D341Med (cell line): ENCODE measurements around the gene DDX46.
"Not testable (repeated sequence)": the region's sequence is repeated elsewhere in the genome, so short reads cannot be mapped to it uniquely, and the experiment has no call there.

Experiments
- DNase-seq: peaks from one replicate; pipeline ENCODE4 v3.0.0; 2012; ENCODE audit warnings: low spot score

Gene DDX46

DNA sequence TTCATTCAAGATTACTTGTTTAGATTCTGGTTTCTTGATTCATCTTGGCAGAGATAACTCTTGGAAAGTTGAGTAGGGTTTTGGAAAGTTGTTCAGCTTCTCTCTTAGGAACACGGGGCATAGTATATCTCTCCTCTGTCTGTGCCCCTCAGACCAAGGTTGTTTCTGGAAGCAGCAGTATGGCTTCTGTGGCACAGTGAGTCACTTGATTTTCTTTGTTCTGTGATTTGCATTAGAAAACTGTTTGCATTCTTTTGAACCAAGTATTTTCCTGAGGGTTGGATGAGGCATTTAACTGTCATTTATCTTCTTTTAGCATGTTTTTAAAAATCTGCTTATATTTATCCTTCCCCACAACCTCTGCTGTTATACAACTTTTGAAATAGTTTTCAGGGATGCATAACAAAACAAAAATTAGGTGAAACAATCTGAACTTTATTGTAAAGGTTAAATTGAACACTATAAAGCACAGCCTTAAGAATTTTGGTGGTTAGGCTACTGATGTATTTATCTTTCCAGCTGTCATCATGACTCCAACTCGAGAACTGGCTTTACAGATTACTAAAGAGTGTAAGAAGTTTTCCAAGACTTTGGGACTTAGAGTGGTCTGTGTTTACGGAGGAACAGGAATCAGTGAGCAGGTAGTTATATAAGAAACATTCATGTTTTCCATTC lies 26.5 kb downstream of the DDX46 start:
- no peak for DNase-seq

DNA sequence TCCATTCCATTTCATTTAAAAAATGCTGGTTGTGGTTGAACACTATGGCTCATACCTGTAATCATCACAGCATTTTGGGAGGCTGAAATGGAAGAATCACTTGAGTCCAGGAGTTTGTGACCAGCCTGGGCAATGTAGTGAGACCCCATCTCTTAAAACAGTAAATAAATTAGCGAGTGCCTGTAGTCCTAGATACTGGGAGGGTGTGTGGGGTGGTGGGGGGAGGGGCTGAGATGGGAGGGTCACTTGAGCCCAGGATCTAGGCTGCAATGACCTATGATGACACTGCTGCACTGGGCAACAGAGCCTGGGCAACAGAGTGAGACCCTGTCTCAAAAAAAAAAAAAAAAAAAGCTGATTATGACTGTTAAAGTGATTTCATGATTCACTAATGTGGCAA lies 29.1 kb downstream of the DDX46 start:
- no peak for DNase-seq

DNA sequence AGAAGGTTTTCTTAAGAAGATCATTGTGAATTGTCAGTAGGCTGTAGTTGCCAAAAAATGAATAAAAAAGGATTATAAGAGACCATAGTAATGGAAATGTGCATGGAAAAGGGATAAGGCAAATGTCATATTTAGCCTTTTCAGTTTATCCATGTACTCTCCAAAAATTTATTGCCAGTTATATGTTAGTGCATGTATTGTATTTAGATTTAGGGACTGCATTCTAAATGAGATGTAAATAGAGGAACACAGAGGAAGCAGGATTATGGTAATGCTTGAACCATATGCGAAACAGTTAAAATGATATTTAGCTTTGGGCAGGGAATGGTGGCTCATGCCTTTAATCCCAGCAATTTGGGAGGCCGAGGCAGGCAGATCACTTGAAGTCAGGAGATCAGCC lies 33.0 kb downstream of the DDX46 start:
- no peak for DNase-seq

DNA sequence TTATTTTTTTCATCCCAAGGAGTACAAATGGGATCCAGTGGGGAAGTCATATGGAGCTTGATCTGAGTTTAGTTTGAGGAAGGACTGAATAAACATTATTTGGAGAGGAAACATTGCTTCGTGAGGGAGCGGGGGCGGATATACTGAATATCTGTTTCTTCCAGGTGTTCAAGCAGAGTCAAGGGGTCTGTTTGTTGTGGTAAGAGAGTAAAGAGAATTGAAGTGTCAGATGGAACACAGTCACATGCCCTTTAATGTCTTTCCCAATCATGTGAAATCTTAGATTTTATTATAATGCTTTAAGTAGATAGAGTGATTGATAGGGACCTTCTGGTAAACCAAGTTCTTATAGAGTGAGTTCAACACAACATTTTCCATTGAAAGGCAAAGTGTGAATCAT lies 33.7 kb downstream of the DDX46 start:
- DNase-seq, result no peak

DNA sequence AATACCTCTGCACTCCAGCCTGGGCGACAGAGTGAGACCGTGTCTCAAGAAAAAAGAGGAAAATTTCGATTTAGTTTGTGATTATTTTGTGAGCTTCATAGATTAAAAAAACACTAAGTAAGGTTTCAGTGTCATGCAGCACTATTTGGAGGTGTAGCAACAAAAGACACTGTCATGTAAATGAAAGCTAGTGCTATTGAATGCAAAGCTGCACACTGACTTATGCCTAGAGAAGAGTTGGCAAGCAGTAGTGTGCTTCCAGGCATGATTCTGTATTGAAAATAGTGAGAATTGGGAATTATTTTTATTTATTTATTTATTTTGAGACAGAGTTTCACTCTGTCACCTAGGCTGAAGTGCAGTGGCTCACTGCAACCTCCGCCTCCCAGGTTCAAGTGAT lies 34.5 kb downstream of the DDX46 start:
- DNase-seq, result no peak

DNA sequence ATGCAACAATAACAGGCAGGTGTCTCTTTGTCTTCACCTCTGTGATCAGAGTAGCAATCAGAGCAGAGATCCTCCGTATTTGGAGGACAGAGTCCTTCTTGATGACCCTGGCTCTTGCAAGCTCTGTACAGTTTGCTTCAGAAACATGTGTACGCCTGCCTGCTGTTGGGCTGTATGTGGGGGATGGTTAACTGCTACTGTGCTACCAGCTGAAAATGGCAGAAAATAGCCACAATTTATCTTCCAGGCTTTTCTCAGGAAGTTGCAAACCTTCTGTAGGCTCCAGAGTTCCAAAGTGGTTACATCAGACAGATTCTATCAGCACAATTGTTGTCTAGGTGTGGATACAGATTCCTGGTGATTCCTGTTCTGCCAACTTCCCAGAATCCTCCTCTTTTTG lies 35.5 kb downstream of the DDX46 start:
- no peak for DNase-seq

DNA sequence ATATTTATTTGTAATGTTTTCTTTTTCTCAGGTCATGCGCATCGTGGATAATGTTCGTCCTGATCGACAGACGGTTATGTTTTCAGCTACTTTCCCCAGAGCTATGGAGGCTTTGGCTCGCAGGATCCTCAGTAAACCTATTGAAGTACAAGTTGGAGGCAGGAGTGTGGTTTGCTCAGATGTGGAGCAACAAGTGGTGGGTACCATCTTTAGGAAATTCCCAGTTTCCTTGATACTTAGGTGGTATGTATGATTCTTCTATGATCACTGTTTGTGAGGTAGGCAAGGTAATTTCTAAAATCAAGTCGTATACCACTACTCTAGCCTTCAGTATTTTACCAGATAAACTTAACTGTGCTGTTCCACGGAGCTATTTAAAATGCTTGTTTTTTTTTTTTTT lies 36.2 kb downstream of the DDX46 start:
- DNase-seq, result no peak

DNA sequence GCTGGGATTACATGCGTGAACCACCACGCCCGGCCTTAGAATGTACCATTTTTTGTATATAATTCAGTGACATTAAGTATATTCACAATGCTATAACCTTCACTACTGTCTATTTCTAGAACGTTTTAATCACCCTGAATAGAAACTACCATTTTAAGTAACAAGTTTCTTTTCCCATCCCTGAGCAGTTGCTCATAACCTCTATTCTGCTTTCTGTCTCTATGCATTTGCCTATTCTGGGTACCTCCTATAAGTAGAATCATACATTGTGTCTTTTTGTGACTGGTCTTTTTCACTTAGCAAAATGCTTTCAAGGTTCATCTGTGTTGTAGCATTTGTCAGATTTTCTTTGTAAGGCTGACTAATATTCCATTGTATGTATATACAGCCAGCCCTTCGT lies 39.9 kb downstream of the DDX46 start:
- no peak for DNase-seq

DNA sequence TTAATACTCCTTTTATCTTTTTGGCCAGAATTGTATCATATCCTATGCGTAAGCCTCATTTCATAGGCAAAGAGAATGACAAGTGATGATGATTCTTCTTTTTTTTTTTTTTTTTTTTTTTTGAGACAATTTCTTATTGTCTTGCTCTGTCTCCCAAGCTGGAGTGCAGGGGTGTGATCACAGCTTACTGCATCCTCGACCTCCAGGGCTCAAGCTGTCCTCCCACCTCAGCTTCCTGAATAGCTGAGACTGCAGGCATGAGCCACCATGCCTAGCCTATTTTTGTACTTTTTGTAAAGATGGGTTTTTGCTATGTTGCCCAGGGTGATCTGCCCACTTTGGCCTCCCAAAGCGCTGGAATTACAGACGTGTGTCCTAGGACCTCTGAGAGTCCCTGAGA lies 45.2 kb downstream of the DDX46 start:
- DNase-seq, result no peak

DNA sequence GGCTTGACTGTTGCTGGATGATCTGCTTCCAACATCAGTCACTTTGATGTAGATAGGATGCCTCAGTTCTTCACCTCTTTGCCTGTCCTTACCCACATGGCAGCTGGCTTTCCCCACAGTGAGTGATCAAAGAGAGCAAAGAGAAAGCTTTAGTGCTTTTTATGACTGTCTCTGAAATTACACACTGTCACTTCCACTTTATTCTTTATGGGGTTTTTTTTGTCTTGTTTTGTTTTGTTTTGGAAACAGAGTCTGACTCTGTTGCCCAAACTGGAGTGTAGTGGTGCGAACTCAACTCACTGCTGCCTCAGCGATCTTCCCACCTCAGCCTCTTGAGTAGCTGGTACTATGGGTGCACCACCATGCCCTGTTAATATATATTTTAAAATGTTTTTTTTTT lies 54.8 kb downstream of the DDX46 start:
- no peak for DNase-seq

DNA sequence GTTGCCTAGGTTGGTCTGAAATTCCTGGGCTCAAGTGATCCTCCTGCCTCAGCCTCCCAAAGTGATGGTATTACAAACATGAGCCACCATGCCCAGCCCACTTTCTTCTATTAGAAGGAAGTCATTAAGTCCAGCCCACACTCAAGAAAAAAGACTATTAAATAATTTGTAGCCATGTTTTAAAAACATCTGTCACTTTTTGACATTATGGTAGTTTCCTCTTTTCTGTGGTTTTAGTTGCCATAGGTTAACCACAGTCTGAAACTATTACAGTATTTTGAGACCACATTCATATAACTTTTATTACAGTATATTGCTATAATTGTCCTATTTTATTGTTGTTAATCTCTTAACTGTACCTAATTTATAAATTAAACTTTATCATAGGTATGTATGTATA lies 55.2 kb downstream of the DDX46 start:
- no peak for DNase-seq

DNA sequence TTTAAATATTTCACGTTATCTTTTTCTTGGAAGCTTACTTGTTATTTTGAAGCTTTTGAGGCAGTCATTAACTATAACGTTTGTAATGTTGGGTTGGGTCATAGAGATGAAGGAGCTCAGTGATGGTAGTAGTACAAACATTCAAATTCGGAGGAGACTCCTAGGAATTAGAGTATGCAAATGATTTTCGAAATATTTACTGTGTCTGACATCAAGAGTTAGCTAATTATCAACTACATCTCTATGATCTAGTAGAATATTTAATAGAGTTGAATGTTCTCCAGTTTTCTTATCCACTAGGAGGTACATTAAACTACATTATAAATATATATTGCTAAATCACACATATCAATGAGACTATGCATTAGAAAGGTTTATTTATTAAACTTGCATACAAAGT lies 58.4 kb downstream of the DDX46 start:
- no peak for DNase-seq

DNA sequence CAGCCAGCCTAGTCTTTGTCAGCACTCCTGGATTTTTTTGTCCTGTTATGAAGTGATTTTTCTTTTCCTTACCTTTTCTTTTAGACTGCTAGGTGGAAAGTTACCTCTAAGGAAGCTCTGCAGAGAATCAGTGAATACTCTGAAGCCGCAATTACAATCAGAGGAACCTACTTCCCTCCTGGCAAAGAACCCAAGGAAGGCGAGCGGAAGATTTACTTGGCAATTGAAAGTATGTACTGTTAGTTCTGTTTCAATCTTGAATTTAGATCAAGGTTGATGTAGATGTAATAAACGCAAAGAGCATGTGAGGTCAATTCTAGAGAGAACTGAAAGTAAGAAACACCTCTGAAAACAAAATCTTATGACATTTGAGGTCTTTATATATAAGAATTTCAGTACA lies 60.2 kb downstream of the DDX46 start:
- no peak for DNase-seq

DNA sequence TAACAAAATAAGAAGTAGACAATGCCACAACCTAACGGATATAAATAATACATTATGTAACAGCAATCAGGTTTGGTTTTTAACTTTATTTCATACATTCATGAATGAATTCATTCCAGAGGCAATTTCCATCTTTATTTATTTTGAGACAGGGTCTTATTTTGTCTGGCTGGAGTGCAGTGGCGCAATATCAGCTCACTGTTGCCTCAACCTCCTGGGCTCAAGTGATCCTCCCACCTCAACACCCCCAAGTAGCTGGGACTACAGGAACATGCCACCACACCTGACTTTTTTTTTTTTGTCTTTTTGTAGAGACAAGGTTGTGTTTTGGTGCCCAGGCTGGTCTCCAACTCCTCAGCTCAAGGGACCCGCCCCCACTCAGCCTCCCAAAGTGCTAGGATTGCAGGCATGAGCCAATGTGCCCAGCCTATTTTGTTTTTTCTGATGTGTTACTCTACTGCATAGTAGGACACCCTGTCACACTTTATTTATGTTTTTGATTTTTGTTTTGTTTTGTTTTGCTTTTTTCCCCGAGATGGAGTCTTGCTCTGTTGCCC lies 60.9 kb downstream of the DDX46 start:
- no peak for DNase-seq

DNA sequence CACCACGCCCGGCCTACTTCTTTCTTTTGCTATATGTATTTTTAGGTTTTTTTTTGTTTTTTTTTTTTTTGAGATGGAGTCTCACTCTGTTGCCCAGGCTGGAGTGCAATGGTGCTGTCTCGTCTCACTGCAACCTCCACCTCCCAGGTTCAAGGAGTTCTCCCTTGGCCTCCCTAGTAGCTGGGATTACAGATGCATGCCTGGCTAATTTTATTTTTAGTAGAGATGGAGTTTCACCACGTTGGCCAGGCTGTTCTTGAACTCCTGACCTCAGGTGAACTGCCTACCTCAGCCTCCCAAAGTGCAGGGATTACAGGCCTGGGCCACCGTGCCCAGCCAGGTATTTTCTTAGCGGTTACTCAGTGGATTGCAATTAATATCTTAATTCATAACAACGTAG lies 63.3 kb downstream of the DDX46 start:
- DNase-seq, result no peak

DNA sequence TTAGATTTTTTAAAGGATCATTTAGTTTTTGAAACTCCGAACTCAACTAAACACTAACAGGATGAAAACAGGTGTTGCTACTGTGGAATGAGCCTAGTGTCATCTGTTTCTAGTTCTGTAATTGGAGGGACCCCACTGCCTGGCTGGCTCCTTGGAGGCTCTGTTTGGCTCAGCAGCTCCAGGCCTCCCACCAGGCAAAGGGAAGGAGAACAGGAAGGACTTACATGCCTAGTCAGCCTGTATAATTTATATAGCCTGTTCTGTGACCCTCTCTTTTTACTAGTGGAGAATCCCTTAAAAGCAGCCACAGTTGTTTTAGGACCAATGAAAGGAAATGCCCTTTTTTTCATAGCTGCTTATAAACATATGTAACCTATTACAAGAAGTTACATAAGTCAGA lies 66.1 kb downstream of the DDX46 start:
- DNase-seq, result no peak

DNA sequence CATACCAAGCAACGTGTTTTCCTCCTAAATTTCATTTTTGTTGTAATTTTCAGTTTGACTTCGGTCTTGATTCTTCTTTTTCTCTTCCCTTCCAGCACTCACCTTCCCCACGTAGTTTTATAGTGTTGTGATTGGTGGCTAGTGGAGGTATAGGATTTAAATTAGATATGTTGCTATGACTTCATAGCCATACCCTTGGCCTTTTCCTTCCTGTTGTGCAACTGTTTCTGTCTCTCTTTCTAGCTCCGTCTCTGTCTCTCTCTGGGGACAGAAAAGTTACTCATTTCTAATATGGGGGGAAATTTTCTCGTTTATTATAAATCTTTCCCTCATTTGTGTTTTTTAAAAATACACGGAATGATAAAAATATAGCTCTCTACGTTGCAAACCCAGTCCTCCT lies 66.6 kb downstream of the DDX46 start:
- no peak for DNase-seq

DNA sequence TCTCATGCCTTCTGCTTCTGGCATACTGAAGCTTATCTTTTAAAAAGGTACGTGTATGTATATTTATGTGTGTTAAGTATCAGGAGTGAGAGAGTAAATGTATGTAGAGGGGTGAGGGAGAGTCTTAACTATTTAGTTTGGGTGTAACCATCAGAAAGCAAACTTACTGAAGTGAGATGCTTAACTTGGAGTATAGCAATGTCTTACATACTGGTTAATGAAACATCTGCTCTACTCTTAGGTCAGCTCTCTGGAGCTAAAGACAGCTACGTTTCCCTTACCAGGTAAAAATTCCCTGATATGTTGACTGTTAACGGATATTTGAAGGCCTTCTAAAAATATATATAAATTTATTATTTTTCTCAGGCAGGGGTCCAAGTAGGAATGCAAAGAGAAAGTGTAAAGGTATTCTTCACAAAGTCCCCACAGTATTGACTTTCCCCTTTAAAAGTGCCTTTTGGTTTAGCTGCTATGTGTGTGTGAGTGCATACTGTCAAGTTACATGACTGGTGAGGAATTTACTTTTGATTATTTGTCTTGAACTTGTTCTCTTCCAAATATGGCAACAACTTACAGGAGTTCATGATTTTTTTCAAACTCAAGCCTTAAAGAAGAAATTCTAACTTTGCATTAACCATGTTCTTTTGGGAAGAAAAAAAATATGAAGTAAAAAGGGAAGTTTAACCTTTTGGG lies 74.9 kb downstream of the DDX46 start:
- DNase-seq, result no peak

DNA sequence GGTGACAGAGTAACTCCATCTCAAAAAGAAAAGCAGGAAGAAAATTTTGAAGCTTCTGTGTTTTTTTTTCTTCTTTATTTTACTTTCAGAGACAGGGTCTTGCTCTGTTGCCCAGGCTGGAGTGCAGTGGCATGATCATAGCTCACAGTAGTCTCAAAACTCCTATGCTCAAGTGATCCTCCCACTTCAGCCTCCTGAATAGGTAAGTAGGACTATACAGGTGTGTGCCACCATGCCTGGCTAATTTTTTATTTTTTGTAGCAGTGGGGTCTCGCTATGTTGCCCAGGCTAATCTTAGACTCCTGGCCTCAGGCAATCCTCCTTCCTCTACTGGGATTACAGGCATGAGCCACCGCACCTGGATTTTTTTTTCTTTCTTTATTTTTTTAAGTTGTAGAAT lies 77.0 kb downstream of the DDX46 start:
- no peak for DNase-seq

DNA sequence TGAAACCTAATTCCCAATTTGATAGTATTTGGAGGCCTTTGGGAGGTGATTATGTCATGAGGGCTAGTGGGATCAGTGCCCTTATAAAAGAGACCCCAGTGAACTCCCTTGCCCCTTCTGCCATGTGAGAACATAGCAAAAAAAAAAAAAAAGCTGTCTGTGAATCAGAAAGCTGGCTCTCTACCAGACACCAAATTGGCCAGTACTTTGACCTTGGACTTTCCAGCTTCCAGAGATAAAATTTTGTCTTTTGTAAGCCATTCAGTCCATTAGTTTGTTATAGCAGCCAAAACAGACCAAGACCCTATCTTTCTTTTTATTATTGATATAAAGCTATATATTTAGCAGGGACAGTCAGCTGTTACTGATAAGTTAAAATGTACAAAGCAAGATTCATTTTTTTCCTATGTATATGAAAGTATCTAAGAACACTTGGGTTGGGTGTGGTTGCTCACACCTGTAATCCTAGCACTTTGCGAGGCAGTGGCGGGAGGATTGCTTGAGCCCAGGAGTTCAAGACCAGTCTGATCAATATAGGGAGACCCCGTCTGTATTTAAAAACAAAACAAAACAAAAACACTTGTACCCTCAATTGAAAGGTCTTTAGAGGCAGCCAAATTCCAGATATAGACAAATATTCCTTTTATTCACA lies 79.1 kb downstream of the DDX46 start:
- no peak for DNase-seq

DNA sequence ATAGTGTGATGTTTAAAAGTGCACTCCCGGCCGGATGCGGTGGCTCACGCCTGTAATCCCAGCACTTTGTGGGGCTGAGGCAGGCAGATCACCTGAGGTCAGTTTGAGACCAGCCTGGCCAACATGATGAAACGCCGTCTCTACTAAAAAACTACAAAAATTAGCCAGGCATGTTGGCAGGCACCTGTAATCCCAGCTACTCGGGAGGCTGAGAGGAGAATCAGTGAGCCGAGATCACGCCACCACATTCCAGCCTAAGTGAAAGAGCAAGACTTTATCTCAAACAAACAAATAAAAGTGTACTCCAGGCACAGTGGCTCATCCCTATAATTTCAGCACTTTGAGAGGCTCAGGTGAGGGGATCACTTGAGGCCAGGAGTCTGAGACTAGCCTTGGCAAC lies 79.8 kb downstream of the DDX46 start:
- not testable (repeated sequence) for DNase-seq

DNA sequence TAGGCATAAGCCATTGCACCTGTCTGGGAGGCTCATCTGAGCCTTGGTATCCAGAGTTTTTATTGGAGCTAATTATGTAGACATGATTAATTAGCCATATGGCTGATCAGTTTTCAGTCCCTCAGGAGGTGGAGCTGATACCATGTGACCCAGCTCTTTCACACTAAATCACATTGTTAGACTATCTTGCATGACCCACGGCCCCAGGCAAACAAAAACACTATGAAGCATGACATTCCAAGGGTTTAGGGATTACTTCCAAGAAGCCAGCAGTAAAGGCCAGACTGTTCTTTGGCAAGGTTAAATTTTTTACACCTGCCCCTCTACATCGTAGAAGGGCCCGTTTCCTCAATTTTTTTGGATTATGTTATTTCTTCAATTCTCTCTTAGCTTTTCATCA lies 82.2 kb downstream of the DDX46 start:
- no peak for DNase-seq

DNA sequence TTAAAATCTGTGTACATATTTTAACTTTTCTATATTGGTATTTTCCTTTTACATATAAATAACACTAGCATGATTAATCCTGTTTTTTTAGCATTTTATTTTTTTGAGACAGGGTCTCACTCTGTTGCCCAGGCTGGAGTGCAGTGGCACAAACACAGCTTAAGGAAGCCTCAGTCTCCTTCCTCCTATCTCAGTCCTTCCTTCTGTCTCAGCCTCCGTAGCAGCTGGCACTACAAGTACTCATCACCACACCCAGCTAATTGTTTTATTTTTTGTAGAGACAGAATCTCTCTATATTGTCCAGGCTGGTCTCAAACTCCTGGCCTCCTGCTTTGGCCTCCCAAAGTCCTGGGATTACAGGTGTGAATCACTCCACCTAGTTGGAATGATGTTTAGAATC lies 85.7 kb downstream of the DDX46 start:
- DNase-seq, result no peak
